HPDE6-E6E7 (cell line): ENCODE measurements around the gene INTS6.

Source experiments
- DNase-seq: peaks from one replicate; pipeline ENCODE4 v3.0.0; 2011; ENCODE audit warnings: missing footprints; ENCODE audit errors: extremely low spot score

The INTS6 gene

GRCh38 chr13:51452361-51453206, at the start of gene INTS6:
INTS6 (minus strand) TSS chr13:51453036; CDS start chr13:51452525, 511 bp downstream.
- peak; percentile 69 for DNase-seq

- DNase-seq = no peak
Observed at GRCh38 chr13:51502153-51502651, 49.4 kb upstream of the INTS6 start.

GRCh38 chr13:51501592-51502152, 48.8 kb upstream of the INTS6 start:
- no peak for DNase-seq

GRCh38 chr13:51501096-51501495, 48.3 kb upstream of the INTS6 start:
- no peak for DNase-seq

GRCh38 chr13:51500687-51501086, 47.9 kb upstream of the INTS6 start:
- DNase-seq = no peak

- DNase-seq = no peak
Observed at GRCh38 chr13:51499841-51500240, 47.0 kb upstream of the INTS6 start.

GRCh38 chr13:51495316-51495715, 42.5 kb upstream of the INTS6 start:
- DNase-seq = no peak

- no peak for DNase-seq
Observed at GRCh38 chr13:51494156-51494555, 41.3 kb upstream of the INTS6 start.

GRCh38 chr13:51488212-51488611, 35.4 kb upstream of the INTS6 start:
- DNase-seq = no peak

GRCh38 chr13:51481656-51482055, 28.8 kb upstream of the INTS6 start:
- no peak for DNase-seq

GRCh38 chr13:51479199-51479523, 26.3 kb upstream of the INTS6 start:
- no peak for DNase-seq

GRCh38 chr13:51478418-51479198, 25.8 kb upstream of the INTS6 start:
- DNase-seq = no peak

- DNase-seq = no peak
Observed at GRCh38 chr13:51477653-51478324, 25.0 kb upstream of the INTS6 start.

GRCh38 chr13:51477149-51477548, 24.3 kb upstream of the INTS6 start:
- no peak for DNase-seq

GRCh38 chr13:51475727-51476501, 23.1 kb upstream of the INTS6 start:
- DNase-seq = no peak

GRCh38 chr13:51469790-51470189, 17.0 kb upstream of the INTS6 start:
- DNase-seq = no peak

- DNase-seq = no peak
Observed at GRCh38 chr13:51467730-51468129, 14.9 kb upstream of the INTS6 start.

GRCh38 chr13:51465124-51465523, 12.3 kb upstream of the INTS6 start:
- DNase-seq = no peak

- DNase-seq = no peak
Observed at GRCh38 chr13:51457086-51457815, 4.4 kb upstream of the INTS6 start.

GRCh38 chr13:51456510-51456909, 3.7 kb upstream of the INTS6 start:
- DNase-seq = no peak

GRCh38 chr13:51455532-51455931, 2.7 kb upstream of the INTS6 start:
- no peak for DNase-seq
